Neural cell (in vitro differentiated cells): ENCODE data around the gene SRA1.

Experiments
- CTCF ChIP-seq: fragments of 450-650 bp; IDR thresholded peaks from 2 replicates; pipeline ENCODE4 v1.5.1; 2014; ENCODE audit warnings: antibody characterized with exemption, mild to moderate bottlenecking, moderate library complexity; ENCODE audit not compliant: poor library complexity, severe bottlenecking
- EP300 ChIP-seq: fragments of 450-650 bp; conservative IDR thresholded peaks from 2 replicates; pipeline ENCODE4 v1.6.1; 2014; ENCODE audit warnings: antibody characterized with exemption, mild to moderate bottlenecking, moderate library complexity; ENCODE audit not compliant: poor library complexity, severe bottlenecking
- EZH2 ChIP-seq: fragments of 200-600, 300-800 bp; shearing (Covaris generic), sonication (generic); IDR thresholded peaks from 2 replicates; pipeline ENCODE4 v1.6.1; 2014; ENCODE audit warnings: antibody characterized with exemption, low read length, borderline replicate concordance, mild to moderate bottlenecking; ENCODE audit not compliant: insufficient read depth, poor library complexity, severe bottlenecking
- POLR2AphosphoS5 ChIP-seq: IDR thresholded peaks from 2 replicates; pipeline ENCODE4 v1.6.1; 2012
- RAD21 ChIP-seq: fragments of 450-650 bp; conservative IDR thresholded peaks from 2 replicates; pipeline ENCODE4 v1.6.1; 2014; ENCODE audit warnings: antibody characterized with exemption, mild to moderate bottlenecking, moderate library complexity
- REST ChIP-seq: IDR thresholded peaks from 2 replicates; pipeline ENCODE4 v1.6.1; 2012; ENCODE audit warnings: borderline replicate concordance
- TAF1 ChIP-seq: IDR thresholded peaks from 2 replicates; pipeline ENCODE4 v1.6.1; 2012; ENCODE audit warnings: low read depth

GRCh38 chr5:140542972-140543371, 14.3 kb downstream of the SRA1 start:
- TF ChIP-seq EZH2 = no peak
- no peak for TF ChIP-seq CTCF
- no peak for TF ChIP-seq RAD21
- no peak for TF ChIP-seq POLR2AphosphoS5
- TF ChIP-seq EP300 = no peak
- TF ChIP-seq REST = no peak
- TF ChIP-seq TAF1 = no peak
